Hepatocyte (in vitro differentiated cells): ENCODE results near the gene CSN3. TPM values are rescaled to one million over a fixed set of nuclear protein-coding genes. Genes with fewer than 3 reads are reported as not detected.

Source experiments
- DNase-seq: peaks from one replicate; pipeline ENCODE4 v3.0.0-alpha.2; 2016; ENCODE audit warnings: low spot score
- H2AFZ ChIP-seq: fragments of 200-600 bp; sonication (generic); 2 replicates; pipeline ENCODE4 v1.6.0; 2016; ENCODE audit warnings: antibody characterized with exemption, mild to moderate bottlenecking
- H3K27ac ChIP-seq: fragments of 200-600 bp; sonication (generic); 2 replicates; pipeline ENCODE4 v1.5.1; 2016; ENCODE audit warnings: mild to moderate bottlenecking
- H3K27me3 ChIP-seq: fragments of 200-600 bp; sonication (generic); 2 replicates; pipeline ENCODE4 v1.6.1; 2016
- H3K36me3 ChIP-seq: fragments of 200-600 bp; sonication (generic); replicated peaks from 2 replicates; pipeline ENCODE4 v1.5.1; 2016; ENCODE audit warnings: low read depth; ENCODE audit not compliant: insufficient read depth
- H3K4me1 ChIP-seq: fragments of 200-600 bp; sonication (generic); 2 replicates; pipeline ENCODE4 v1.5.1; 2016; ENCODE audit warnings: mild to moderate bottlenecking, moderate library complexity; ENCODE audit not compliant: insufficient read depth
- H3K4me2 ChIP-seq: fragments of 200-600 bp; sonication (generic); 2 replicates; pipeline ENCODE4 v1.6.0; 2016
- H3K4me3 ChIP-seq: fragments of 200-600 bp; sonication (generic); 2 replicates; pipeline ENCODE4 v1.5.1; 2016; ENCODE audit warnings: mild to moderate bottlenecking
- H3K79me2 ChIP-seq: fragments of 200-600 bp; sonication (generic); 2 replicates; pipeline ENCODE4 v1.6.0; 2017; ENCODE audit warnings: mild to moderate bottlenecking
- H3K9me2 ChIP-seq: fragments of 200-600 bp; sonication (generic); replicated peaks from 2 replicates; pipeline ENCODE4 v1.6.0; 2017; ENCODE audit warnings: mild to moderate bottlenecking; ENCODE audit not compliant: insufficient read depth
- H3K9me3 ChIP-seq: fragments of 200-600 bp; sonication (generic); 2 replicates; pipeline ENCODE4 v1.5.1; 2016; ENCODE audit warnings: low read depth, mild to moderate bottlenecking
- H4K20me1 ChIP-seq: fragments of 200-600 bp; sonication (generic); 2 replicates; pipeline ENCODE4 v1.6.0; 2016; ENCODE audit warnings: mild to moderate bottlenecking; ENCODE audit not compliant: insufficient read depth, poor library complexity, severe bottlenecking
- CTCF ChIP-seq: fragments of 200-600 bp; sonication (generic); IDR thresholded peaks from 2 replicates; pipeline ENCODE4 v1.5.1; 2016; ENCODE audit warnings: antibody characterized with exemption, mild to moderate bottlenecking; ENCODE audit not compliant: poor library complexity
- EZH2 ChIP-seq: fragments of 200-600 bp; sonication (generic); IDR thresholded peaks from 2 replicates; pipeline ENCODE4 v1.6.1; 2016; ENCODE audit warnings: antibody characterized with exemption, mild to moderate bottlenecking, borderline replicate concordance
- EZH2phosphoT487 ChIP-seq: fragments of 200-600 bp; sonication (generic); IDR thresholded peaks from one replicate; pipeline ENCODE4 v1.6.1; 2018; ENCODE audit warnings: antibody characterized with exemption, mild to moderate bottlenecking, low read depth, moderate library complexity; ENCODE audit not compliant: unreplicated experiment, severe bottlenecking
- WGBS: methylation state at CpG from one replicate; pipeline ENCODE4 v1.1.6; 2016; ENCODE audit warnings: low lambda C conversion rate; ENCODE audit errors: missing lambda C conversion rate; 5-methylcytosine and 5-hydroxymethylcytosine counted together
- polyA plus RNA-seq: library from polyadenylated mRNA; unstranded; fragments of >200 nt; fragmentation: Nextera tagmentation; extraction: Ambion mirVana; gene quantifications from 2 replicates; pipeline ENCODE4 v1.2.1, GENCODE V29; 2016
- total RNA-seq: library from RNA; depleted of rRNA; stranded (reverse); fragments of >200 nt; gene quantifications from 2 replicates; pipeline ENCODE4 v1.2.3, GENCODE V29; 2014

Gene CSN3
- total and polyA plus RNA-seq, 2 experiments from 2014 or later, result 1.3 TPM; not detected in 1

GRCh38 chr4:70225824-70226223 is 16.6 kb upstream of the CSN3 start, which contains the start of gene FDCSP:
TSS of gene FDCSP (plus strand) at chr4:70226124. CDS start at chr4:70231195, 5,071 bp downstream.
- WGBS, result 63% methylated on average over 2 of the region's 2 CpGs
- DNase-seq, result no peak
- Histone ChIP-seq H3K27me3 (no peaks in the 10 kb centered on the region), H3K9me3 (no peaks in the 10 kb centered on the region), H3K4me3 (no peak within 1 kb of the TSS), H3K4me2 (no peak within 1 kb of the TSS), H2AFZ (no peak within 1 kb of the TSS), H4K20me1 (no peaks in the 10 kb centered on the region), H3K27ac (no peak within 1 kb of the TSS), H3K36me3 (no peaks in the 10 kb centered on the region), H3K79me2 (no peaks in the 10 kb centered on the region), H3K4me1 (no peaks in the 10 kb centered on the region), H3K9me2 (no peaks in the 10 kb centered on the region)
- TF ChIP-seq EZH2phosphoT487 (no peak), CTCF (no peak), EZH2 (no peak)

GRCh38 chr4:70236125-70236524 is 6.3 kb upstream of the CSN3 start:
- Histone ChIP-seq H3K36me3 (no peaks in the 10 kb centered on the region), H3K79me2 (no peaks in the 10 kb centered on the region), H3K27ac (no peak overlapping the region), H4K20me1 (no peaks in the 10 kb centered on the region), H3K4me2 (no peak overlapping the region), H3K9me3 (no peaks in the 10 kb centered on the region), H2AFZ (no peak overlapping the region), H3K9me2 (no peaks in the 10 kb centered on the region), H3K27me3 (no peaks in the 10 kb centered on the region), H3K4me3 (no peak overlapping the region), H3K4me1 (peaks cover 16% of the 10 kb centered on the region)
- no peak for DNase-seq
- 81% methylated on average over 1 of the region's 1 CpG for WGBS
- TF ChIP-seq EZH2 (no peak), EZH2phosphoT487 (no peak), CTCF (no peak)

- no peak overlapping the region for H2AFZ ChIP-seq
- H3K4me1 ChIP-seq, result peaks cover 16% of the 10 kb centered on the region
- 35% methylated on average over 3 of the region's 3 CpGs for WGBS
- H3K79me2 ChIP-seq, result no peaks in the 10 kb centered on the region
- no peaks in the 10 kb centered on the region for H3K9me2 ChIP-seq
- H3K4me3 ChIP-seq, result no peak overlapping the region
- H3K27me3 ChIP-seq, result no peaks in the 10 kb centered on the region
- no peak overlapping the region for H3K4me2 ChIP-seq
- no peak overlapping the region for H3K27ac ChIP-seq
- no peak for TF ChIP-seq EZH2phosphoT487
- no peak for TF ChIP-seq CTCF
- TF ChIP-seq EZH2, result no peak
- no peaks in the 10 kb centered on the region for H3K9me3 ChIP-seq
- no peak for DNase-seq
- no peaks in the 10 kb centered on the region for H4K20me1 ChIP-seq
- H3K36me3 ChIP-seq, result no peaks in the 10 kb centered on the region
Observed at GRCh38 chr4:70239131-70239883, 3.1 kb upstream of the CSN3 start.
